GM18520 (cell line): ENCODE results near the gene IQCF2.
"Not testable (repeated sequence)": the region's sequence is repeated elsewhere in the genome, so short reads cannot be mapped to it uniquely, and the experiment has no call there.

ENCODE experiments used
- ATAC-seq: cut with Tn5 transposase; IDR thresholded peaks from one replicate; pipeline ENCODE4 v1.9.1; 2021; ENCODE audit not compliant: unreplicated experiment

IQCF2 gene

DNA sequence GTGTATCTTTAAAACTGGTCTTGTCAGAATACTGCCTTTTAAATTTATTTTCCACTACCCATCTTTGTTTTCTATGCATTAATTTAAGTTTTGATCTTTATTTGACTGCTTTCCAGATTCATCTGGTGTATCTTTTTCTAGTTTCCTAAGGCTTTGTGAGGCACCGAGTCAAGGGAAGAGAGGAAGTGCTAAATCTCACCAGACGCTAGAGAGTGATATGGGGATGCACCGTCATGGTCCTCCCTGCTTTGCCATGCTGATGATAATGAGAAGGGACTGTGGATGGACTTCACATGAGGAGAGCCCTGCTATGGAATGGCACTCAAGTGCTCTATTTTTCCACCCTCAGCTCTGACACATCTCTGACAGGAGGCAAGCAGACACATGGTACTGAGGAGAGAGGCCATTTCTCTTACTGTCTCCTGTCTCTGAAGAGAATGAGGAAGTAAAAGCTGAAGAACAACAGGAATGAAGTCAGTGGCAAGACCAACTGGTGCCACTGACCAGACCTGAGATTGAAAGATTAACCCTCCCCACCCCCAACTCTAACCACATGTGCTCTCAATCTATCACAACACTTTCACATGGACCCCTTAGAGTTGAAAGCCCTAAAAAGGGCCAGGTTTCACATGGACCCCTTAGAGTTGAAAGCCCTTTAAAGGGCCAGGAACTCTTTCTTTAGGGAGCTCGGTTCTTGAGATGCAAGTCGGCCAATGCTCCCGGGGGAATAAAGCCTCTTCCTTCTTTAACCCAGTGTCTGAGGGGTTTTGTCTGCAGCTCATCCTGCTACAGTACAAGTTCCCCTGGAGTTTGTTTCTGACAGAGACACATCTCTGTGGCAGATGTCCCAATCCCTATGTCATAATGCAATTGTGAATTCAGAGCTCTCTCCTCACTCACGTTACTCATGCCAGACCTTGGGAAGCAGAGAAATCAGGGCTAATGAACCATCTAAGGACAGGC lies at the start of gene IQCF2:
Gene IQCF2, plus strand, starts transcription at position 913 of the 963 bp plus-strand sequence. CDS start 52 bp downstream, outside the sequence.
- no peak for ATAC-seq

DNA sequence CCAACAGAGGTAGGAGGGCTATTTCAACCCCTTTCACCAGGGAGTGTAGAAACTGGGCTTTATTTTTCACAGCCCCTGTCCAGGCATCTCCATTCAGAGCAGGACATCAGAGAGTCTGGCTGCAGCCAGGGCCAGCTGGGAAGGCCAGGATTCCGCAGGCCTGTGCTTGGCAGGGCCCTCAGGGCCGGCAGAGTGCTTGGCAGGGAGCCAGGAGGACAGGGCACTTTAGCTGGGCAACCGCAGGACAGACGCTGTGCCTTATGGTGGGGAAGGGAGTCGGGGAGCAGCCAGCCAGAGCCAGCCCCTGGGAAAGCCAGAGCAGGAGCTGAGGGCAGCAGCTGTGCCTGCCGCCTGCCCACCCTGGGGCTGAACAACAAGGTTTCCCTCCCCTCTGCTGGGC lies 47.9 kb upstream of the IQCF2 start:
- ATAC-seq, result no peak

DNA sequence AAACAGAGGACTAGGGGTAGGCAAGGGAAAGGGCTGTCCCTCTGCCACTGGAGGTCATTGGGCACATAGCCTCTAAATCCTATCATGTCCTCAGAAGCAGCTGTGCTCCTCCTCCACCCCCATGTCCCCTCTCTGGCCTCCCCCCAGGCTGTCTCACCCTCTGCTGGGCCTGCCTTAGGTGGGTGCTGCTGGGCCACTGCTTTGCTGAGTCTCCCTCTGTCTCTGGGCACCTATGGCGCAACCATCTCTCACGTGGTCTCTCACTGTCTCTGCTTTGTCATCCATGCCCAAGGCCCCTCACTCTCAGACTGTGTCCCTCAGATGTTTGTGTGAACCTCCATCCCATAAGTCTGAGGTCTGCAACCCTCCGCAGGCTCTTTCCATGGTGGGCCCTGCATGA lies 47.4 kb upstream of the IQCF2 start:
- no peak for ATAC-seq

DNA sequence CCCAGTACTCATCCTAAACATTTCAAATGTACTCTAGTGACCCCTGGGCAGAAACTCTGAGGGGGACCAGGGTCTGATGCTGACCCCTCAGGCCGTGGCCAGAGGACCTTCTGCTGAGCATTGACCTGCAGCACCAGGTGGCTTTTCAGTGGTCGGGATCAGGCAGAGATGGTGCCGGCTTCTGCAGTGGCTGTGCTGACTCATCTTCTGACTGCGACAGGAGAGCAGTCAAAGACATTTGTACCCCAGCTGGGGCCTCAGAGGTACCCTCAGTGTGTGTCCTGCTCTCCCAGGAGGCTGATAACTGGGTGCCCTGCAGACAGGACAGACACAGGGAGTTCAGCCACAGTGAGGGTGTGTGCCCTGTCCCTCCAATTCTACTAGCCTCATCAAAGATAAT lies 45.8 kb upstream of the IQCF2 start:
- ATAC-seq, result no peak

DNA sequence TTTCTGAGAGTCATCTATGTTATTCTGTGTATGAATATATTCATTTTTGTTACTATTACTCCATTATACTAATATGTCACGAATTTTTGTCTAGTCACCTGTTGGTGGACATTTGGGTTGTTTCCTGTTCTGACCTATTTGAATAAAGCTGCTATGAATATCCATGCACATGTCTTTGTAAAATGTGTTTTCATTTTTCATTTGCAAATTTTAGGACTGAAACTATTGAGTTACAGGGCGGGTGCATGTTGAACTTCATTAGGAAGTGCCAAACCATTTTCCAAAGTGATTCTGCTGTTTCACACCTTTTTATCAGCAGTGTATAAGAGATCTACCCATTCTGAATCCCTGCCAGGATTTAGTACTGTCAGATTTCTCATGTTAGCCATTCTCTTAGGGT lies 44.7 kb upstream of the IQCF2 start:
- no peak for ATAC-seq

DNA sequence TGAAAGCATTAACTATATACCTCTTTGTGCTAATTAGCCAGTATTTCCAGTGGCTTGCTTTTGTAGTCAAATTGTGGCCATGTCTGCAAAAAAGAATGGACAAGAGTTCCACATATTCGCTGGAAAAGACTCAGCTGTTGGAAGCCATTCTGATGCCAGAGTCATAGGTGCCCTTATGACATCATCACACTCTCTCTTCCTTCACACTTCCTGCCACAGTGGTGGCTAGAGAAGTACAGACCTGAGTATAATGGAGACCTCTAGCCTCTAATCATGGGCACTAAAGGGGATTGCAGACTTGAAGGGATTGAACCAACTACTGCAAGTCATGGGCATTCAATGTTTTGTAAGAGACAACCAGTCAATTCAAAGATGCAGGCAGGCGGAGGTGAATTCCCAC lies 44.0 kb upstream of the IQCF2 start:
- ATAC-seq, result no peak

DNA sequence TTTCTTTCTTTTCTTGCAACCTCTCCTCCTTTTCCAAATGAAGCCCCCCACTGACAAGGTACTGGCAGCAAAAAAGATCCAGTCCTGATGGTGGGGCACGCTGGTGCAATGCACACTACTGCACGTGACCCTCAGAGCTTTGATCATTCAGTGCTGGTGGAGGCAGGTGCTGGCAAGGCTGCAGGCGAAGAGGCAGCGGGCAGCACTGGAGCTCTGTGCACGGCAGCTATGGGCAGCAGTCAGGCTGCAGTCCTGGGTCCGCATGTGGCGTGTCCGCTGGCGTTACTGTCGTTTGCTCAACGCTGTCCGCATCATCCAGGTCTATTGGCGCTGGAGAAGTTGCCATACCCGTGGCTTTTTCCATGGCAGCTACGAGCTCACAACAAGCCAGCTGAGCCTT lies 42.3 kb upstream of the IQCF2 start:
- no peak for ATAC-seq

DNA sequence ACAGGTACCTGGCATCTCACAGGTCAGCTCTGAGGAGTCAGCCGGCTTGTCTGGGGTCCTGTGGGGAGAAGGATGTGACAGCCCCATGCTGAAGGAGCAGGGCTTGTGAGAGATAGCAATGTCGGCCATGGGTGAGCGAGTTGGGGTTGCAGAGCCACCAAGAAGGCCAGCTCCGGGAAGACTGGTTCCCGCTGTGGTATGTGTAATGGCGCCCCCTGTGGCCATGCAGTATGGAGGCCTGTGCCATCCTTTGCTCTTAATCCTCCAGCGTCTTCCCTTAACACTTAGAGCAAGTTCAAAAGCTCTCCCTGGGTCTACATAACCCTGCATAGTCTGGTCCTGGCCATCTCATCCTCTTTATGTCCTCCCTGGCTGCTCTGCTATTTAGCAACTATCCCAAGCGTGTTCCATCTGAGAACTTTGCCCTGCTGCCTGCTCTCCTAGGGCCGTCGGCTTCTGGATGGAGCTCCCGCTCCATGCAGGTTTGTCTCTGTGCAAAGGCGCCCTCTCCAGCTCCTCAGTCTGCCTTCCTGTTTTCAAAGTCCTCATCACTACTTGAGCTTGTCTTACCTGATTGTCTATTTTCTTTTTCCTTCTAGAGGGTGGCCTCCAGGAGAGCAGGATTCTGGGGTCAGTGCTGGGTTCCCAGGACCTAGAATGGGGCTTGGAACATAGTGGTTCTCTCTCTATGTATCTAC lies 41.6 kb upstream of the IQCF2 start:
- no peak for ATAC-seq

DNA sequence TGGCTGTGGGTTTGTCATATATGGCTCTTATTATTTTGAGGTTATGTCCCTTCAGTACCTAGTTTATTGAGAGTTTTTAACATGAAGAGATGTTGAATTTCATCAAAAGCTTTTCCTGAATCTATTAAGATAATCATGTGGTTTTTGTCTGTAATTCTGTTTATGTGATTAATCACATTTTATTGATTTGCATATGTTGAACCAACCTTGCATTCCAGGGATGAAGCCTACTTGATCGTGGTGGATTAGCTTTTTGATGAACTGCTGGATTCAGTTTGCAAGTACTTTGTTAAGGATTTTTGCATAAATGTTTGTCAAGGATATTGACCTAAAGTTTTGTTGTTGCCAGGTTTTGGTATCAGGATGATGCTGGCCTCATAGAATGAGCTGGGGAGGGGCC lies 33.1 kb upstream of the IQCF2 start:
- ATAC-seq, result no peak

DNA sequence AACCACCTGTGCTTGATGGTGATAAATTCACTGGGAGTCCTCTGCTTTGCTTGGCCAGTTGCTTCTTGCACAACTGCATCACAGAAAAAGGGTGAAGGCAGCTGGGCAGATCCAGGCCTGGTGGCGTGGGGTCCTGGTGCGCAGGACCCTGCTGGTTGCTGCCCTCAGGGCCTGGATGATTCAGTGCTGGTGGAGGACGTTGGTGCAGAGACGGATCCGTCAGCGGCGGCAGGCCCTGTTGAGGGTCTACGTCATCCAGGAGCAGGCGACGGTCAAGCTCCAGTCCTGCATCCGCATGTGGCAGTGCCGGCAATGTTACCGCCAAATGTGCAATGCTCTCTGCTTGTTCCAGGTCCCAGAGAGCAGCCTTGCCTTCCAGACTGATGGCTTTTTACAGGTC lies 31.1 kb upstream of the IQCF2 start:
- ATAC-seq, result no peak

DNA sequence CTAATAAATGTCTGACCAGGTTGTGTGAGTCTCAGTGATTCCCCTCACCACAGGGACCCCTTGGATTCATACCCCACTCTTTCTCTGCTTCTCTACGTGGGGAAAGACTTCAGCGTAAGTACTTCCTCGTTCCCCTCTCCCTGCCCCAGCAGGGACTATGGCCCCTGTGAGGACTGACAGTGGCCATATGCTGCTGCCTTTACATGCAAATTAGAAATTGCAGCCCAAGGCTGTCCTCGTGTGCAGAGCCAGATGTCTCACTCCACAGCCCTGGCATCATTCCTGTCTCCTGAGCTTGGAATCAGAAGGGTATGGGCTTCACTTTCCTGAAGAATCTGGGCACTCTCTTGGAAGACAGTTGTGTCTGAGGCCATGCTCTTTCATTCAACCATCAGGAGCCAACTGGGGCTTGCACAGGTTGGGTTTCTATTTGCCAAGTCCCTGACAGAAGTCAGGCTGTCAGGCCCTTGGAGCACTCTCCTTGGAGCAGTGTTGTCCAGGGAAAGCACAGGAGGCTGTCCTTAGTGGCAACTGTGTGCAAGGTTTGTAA lies 30.5 kb upstream of the IQCF2 start:
- ATAC-seq, result no peak

DNA sequence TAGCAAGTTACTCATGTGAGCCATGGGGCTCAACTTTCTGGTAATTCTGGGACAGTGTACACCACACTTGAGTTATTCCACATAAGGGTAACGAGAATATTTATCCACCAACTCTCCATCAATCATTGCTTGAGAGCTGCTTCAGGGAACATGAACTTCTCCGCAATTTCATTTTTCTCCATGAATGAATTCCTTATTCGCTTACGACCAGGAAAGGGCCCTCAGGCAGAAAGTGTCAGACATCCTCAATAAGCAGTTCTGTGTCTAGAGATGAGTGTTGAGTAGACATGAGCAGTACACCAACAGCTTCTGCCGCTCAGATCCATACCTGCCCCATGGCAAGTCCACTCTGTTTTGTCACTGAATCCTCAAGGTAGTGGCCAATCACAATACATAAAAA lies 24.8 kb upstream of the IQCF2 start:
- ATAC-seq, result no peak

DNA sequence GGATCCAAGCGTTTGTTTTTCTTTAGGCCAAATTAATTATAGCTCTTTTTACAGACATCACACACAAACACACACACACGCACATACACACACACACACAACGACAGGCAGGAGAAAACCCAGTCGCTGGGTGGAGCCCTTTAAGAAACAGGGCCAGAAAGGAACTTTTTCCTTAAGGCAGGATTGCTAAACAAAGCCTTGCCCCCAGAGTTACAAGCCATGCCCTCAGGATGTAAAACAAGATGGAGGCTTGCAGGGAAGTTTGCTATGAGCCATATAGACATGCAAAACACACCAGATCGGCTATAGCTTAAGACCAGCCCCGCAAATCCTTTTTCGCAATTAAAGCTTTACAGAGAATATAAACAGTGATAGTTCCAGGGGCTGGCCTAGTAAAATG lies 16.3 kb upstream of the IQCF2 start:
- ATAC-seq, result no peak

DNA sequence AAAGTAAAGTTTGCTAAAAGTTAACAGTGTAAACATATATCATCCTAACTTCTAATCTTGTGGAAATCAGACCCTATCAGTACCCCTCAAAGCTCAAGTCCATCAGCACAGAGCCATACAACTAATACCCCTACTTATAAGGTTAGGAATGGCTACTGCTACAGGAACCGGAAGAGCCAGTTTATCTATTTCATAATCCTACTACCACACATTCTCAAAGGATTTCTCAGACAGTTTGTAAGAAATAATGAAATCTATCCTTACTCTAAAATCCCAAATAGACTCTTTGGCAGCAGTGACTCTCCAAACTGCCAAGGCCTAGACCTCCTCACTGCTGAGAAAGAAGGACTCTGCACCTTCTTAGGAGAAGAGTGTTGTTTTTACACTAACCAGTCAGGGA lies 6.0 kb upstream of the IQCF2 start:
- ATAC-seq, result not testable (repeated sequence)

DNA sequence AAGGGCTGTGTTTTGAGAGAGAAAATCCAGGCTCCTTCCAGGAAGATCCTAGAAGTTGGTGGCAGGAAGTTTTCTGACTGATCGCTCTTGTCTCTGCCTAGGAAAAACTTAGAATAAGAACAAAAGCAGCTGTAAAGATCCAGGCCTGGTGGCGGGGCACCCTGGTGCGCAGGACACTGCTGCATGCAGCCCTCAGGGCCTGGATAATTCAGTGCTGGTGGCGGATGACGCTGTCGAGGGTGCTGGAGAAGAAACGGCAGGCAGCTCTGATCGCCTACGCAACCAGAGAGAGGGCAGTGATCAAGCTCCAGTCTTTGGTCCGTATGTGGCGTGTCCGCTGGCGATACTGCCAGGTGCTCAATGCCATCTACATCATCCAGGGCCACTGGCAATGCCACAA lies 1.5 kb downstream of the IQCF2 start:
- ATAC-seq, result no peak

DNA sequence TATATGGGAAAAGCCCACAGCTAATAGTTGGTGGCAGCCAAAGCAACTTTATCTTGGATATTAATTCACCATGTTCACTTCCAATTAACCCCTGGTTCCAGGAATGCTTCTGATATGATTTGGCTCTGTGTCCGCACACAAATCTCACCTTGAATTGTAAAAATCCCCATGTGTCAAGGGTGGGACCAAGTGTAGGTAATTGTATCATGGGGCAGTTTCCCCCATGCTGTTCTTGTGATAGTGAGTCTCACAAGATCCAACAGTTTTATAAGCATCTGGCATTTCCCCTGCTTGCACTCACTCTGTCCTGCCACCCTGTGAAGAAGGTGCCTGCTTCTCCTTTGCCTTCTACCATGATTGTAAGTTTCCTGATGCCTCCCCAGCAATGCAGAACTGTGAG lies 7.5 kb downstream of the IQCF2 start:
- ATAC-seq, result not testable (repeated sequence)

DNA sequence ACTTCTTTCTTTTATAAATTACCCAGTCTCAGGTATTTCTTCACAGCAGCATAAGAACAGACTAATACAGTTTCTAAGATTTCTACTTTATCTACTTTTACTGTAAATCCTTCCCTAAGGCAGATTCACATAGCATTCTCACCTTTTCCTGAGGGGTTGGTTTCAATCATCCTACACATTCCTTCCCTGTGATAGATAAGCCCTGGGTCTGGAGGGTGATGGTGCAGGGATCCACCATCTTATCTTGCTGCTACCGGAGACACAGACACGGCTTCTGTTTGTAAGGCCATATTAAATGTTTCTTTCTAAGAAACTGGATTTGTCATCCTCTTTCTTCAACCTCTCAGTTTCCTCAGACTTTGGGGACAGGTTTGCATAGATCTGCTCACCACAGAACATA lies 7.9 kb downstream of the IQCF2 start:
- ATAC-seq, result no peak

DNA sequence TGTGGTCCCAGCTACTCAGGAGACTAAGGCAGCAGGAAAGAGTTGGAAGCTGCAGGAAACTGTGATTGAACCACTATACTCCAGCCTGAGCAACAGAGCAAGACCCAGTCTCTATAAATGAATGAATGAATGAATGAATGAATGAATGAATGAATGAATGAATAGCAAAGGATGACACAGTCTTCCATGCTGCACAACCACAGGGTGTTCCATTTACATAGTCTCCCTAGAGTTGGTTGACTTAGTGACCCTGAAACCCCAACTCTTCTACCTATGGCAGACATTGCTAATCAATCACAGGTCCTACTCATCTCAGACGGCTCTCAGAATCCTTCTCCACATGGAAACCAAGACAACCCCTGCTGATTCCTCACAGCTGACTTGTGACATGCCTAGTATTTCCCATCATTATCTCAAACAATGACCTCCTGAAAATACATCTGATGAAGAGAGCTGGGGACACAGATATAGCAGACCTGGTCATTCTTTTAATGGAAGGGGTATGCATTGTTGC lies 11.9 kb downstream of the IQCF2 start:
- no peak for ATAC-seq

DNA sequence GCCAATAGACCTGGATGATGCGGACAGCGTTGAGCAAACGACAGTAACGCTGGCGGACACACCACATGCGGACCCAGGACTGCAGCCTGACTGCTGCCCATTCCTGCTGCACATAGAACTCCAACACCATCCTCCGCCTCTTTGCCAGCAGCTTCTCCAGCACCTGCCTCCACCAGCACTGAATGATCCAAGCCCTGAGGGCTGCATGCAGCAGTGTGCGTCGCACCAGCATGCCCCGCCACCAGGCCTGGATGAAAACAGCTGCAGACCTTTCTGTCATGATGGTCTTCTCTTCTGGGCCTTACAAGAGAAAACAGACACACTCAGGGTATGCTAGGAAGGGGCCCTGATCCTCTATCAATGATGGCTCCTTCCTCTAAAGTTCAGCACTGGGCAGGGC lies 12.5 kb downstream of the IQCF2 start:
- ATAC-seq, result no peak

DNA sequence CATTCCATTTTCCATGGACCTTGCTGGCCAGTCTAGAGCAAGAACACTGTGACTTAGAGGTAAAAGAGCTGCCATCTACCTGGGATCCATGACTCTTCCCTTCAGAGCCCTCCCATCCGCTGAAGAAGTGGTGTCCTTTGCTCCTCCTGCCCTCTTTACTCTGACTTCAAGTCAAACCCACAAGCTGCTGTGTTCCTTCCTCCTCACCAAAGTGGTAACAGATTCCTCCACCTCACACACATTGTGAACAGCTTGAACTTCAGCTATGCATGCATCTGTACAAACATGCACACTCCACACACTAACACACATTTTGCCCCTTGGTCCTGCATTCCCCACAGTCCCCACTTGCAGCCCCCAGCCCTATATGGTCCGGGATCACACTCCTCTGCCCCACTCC lies 13.0 kb downstream of the IQCF2 start:
- no peak for ATAC-seq

DNA sequence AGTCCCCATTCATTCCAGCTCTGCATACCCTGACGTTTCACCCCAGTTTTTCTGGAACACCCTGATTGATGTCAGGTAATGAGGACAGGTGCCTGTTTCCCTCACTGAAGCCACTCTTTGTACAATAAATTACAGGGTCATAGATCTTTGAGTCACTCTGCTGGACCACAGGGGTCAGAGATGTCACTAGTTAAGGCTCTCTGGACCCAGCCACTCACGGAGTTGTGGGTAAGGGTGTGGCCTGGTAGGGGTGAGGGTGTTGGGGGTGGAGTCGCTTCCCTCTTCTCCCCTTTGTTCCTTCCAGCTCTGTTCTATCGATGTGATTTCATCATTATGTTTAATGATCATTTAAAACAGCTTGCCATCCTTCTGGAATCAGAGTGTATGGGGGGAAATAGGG lies 13.5 kb downstream of the IQCF2 start:
- ATAC-seq, result no peak

DNA sequence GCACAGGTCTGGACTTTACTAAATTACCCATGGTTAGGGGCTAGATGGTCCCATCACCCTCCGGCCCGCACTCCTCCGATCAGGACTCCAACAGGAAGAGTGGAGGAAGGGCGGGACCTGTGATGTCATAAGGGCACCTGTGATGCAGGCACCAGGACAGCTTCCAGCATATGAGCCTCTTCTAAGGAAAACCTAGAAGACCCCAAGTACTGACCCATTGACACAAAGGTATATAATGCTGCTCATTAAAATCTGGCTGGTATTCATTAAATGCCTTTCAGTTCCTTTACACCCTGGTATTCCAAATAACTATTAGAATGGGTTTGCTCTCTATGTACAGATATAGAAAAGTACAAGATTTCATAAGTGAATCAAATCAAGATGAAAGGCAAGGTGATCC lies 14.1 kb downstream of the IQCF2 start, which contains the start of gene IQCF5:
Gene IQCF5, minus strand, starts transcription at position 101 of the 400 bp plus-strand sequence. Its CDS starts 70 bp downstream, at position 31.
- ATAC-seq, result no peak
